HL-60 (cell line): Measurements from ENCODE around the gene KRT38.

Experiments used
- DNase-seq, 2 experiments: peaks; one replicate each; pipeline ENCODE4 v3.0.0-alpha.2; 2010 to 2020; ENCODE audit warnings: low read depth in 1 of 2, low spot score in 1 of 2
- H3K27ac ChIP-seq: fragments of 250-450 bp; sonication (Bioruptor Pico); replicated peaks from 2 replicates; pipeline ENCODE4 v1.5.1; 2020; ENCODE audit warnings: mild to moderate bottlenecking, moderate library complexity
- H3K27me3 ChIP-seq: fragments of 250-450 bp; sonication (Bioruptor Pico); 2 replicates; pipeline ENCODE4 v1.5.1; 2021; ENCODE audit warnings: mild to moderate bottlenecking, moderate library complexity; ENCODE audit not compliant: insufficient read depth, poor library complexity, severe bottlenecking
- H3K4me3 ChIP-seq: replicated peaks from 2 replicates; pipeline ENCODE4 v1.5.1; 2011; ENCODE audit warnings: mild to moderate bottlenecking, control low read depth, low read length; ENCODE audit not compliant: insufficient read depth
- CTCF ChIP-seq: IDR thresholded peaks from one replicate; pipeline ENCODE4 v1.5.1; 2011; ENCODE audit warnings: low read length, control low read depth, inconsistent platforms; ENCODE audit not compliant: insufficient read depth
- GABPA ChIP-seq: IDR thresholded peaks from 2 replicates; pipeline ENCODE4 v1.6.1; 2012; ENCODE audit warnings: low read depth
- POLR2AphosphoS5 ChIP-seq: IDR thresholded peaks from 2 replicates; pipeline ENCODE4 v1.6.1; 2012; ENCODE audit warnings: low read depth
- REST ChIP-seq: IDR thresholded peaks from 2 replicates; pipeline ENCODE4 v1.6.1; 2012; ENCODE audit warnings: low read depth; ENCODE audit not compliant: insufficient replicate concordance
- SPI1 ChIP-seq: IDR thresholded peaks from 2 replicates; pipeline ENCODE4 v1.6.1; 2012; ENCODE audit warnings: low read depth, mild to moderate bottlenecking, borderline replicate concordance

Gene KRT38

GRCh38 chr17:41462705-41463104, 21.9 kb upstream of the KRT38 start:
- H3K4me3 ChIP-seq: no peak overlapping the region
- DNase-seq: no peak
- no peak overlapping the region for H3K27ac ChIP-seq
- TF ChIP-seq GABPA (no peak), POLR2AphosphoS5 (no peak), SPI1 (no peak)
- no peaks in the 10 kb centered on the region for H3K27me3 ChIP-seq

- Histone ChIP-seq H3K27ac (no peak overlapping the region), H3K27me3 (no peaks in the 10 kb centered on the region), H3K4me3 (no peak overlapping the region)
- TF ChIP-seq CTCF: no peak
- TF ChIP-seq POLR2AphosphoS5: no peak
- DNase-seq: no peak
Measured at GRCh38 chr17:41457676-41458075, 16.9 kb upstream of the KRT38 start.

- no peak overlapping the region for H3K27ac ChIP-seq
- H3K4me3 ChIP-seq: no peak overlapping the region
- TF ChIP-seq SPI1 (no peak), REST (no peak), GABPA (no peak), POLR2AphosphoS5 (no peak), CTCF (no peak)
- no peaks in the 10 kb centered on the region for H3K27me3 ChIP-seq
- no peak for DNase-seq
Measured at GRCh38 chr17:41456204-41456603, 15.4 kb upstream of the KRT38 start.

- Histone ChIP-seq H3K27ac (no peak overlapping the region), H3K4me3 (no peak overlapping the region), H3K27me3 (no peaks in the 10 kb centered on the region)
- no peak for DNase-seq
- TF ChIP-seq SPI1 (no peak), REST (no peak), POLR2AphosphoS5 (no peak), GABPA (no peak), CTCF (no peak)
Measured at GRCh38 chr17:41455236-41455635, 14.5 kb upstream of the KRT38 start.
